Endothelial cell of hepatic sinusoid (primary cell): ENCODE measurements around the gene ZEB1.
"Not testable (repeated sequence)": the region's sequence is repeated elsewhere in the genome, so short reads cannot be mapped to it uniquely, and the experiment has no call there.

Source experiments
- in situ Hi-C: cut with HindIII; loops from 2 replicates; pipeline ENCODE4 v1.10.0; 2017; ENCODE audit warnings: low sequenced_read_pairs

The ZEB1 gene

DNA sequence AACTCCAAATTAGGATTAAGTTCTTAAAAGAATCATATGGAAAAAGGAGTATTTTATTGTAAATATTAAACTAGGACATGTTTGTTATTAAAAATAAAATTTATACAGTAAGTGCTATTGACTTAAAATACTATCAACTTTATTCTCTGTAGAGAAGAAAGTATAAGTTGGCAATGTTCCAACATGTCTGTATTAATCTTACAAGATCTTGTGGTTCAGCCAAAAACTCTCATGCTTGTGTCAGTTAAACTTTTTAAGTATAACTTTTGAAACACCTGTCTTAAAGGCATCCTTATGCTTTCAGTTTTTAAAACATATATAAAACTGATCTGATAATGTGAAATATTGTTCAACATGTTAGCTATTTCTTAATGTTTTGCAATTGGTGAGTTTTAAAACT lies 160.7 kb downstream of the ZEB1 start:
- in situ Hi-C loops: no loop called here

- in situ Hi-C loops: no loop called here
Observed at GRCh38 chr10:31483546-31483945, 164.5 kb downstream of the ZEB1 start.

DNA sequence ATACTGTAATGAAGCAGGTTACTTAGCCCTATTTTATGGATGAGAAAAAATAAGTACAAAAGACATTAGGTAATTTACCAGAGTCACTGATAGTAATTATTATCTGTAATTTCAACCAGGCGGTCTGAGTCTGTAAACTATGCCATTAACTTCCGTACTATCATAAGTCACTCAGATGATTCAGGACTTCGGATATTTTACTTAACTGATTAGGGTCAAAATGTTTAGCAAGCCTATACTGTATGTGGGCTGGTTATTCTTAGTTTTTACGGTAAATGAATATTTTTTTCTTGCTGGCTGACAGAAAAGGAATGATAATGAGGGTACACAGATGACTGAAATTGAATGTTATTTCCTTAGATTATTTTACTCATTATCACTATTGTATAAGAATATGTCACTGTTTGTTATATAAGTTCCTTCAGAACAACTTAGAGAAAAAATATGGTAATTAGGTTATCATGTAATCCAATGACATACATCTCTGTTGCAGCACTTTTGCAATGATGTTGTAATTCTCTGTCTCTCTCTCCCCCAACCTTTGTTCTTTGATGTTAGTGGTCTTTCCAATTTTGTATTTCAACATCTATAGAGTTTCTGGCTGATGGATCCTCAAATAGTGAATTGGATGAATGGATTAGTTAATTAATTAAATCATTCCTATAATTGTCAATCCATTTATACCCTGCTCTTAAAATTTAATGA lies 165.6 kb downstream of the ZEB1 start:
- in situ Hi-C loops: no loop called here

GRCh38 chr10:31490858-31491504 lies 172.0 kb downstream of the ZEB1 start:
- in situ Hi-C loops: no loop called here

- in situ Hi-C loops: no loop called here
Observed at GRCh38 chr10:31507427-31507826, 188.4 kb downstream of the ZEB1 start.

DNA sequence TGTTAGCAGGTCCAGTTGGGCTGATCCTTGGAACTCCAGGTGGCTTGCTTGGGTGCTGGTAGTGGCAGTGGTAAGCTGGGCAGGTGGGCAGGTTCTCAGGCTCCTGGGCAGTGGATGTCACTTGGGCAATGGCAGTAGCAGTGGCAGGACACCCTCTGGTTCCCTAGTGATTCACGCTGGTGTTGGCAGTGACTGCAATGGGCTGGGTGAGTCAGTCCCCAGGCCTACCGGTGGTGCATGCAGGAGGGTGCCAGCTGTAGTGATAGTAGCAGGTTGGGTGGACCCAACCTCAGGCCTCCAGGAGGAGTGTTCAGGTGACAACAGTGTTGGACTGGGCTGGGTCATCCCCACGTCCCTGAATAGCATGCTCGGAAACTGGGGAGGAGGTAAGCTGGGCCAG lies 189.2 kb downstream of the ZEB1 start:
- in situ Hi-C loops: no loop called here

- in situ Hi-C loops: no loop called here
Observed at GRCh38 chr10:31508882-31509281, 189.9 kb downstream of the ZEB1 start.

DNA sequence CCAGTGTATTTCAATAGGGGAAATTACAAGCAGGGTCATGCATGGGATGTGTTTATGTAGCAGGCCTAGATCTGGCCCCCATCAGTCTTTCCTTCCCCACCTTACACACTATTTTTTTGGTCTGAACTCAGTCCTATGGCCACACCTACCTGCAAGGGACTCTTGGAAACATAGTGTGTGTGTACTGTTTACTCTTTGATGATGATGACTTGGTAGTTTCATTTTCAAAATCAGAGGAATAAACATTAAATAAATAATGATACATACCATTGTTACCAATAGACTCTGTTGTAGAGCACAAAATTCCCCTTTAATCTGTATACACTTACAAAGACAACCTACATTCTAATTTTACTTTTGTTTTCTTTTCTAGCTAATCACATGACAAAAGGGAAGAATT lies 191.0 kb downstream of the ZEB1 start:
- in situ Hi-C loops: no loop called here

DNA sequence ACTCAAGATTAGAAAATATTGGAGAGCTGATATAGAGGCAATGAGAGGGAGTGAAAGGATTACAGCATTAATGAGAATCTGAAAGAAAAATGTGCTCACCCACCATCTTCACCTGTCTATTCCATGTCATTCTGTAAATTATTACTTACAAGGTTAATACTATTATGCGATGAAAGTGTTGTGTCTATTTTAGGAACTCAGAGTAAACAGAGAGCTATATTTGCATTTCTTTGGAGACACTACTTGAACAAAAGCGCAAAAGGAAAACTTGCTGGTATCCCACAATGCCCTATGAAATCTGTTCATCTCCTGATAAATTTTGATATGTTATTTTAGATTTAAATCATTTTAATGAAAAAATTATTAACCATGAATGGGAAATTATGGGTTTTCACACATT lies 196.1 kb downstream of the ZEB1 start:
- in situ Hi-C loops: no loop called here

- in situ Hi-C loops: no loop called here
Observed at GRCh38 chr10:31515819-31516402, 196.9 kb downstream of the ZEB1 start.

GRCh38 chr10:31520986-31521831 lies 202.2 kb downstream of the ZEB1 start:
- in situ Hi-C loops: no loop called here

GRCh38 chr10:31522820-31523219 lies 203.8 kb downstream of the ZEB1 start:
- in situ Hi-C loops: no loop called here

DNA sequence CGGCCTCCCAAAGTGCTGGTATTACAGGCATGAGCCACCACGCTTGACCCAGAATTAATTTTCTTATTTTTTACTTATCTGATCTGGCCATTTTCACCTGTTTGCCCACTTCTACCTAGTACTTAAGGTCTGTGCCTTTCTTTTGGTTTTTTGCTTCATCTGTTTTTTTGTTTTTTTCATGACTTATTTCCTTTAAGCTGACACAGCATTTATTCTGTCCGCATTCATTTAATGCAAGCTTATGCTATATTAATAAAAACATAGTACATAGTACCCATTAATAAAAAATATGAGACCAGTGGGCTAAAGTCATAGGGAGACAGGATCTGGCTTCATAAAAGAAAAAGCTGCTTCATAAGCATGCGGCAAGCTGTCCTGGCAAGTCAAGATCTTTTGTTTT lies 205.4 kb downstream of the ZEB1 start:
- in situ Hi-C loops: no loop called here

DNA sequence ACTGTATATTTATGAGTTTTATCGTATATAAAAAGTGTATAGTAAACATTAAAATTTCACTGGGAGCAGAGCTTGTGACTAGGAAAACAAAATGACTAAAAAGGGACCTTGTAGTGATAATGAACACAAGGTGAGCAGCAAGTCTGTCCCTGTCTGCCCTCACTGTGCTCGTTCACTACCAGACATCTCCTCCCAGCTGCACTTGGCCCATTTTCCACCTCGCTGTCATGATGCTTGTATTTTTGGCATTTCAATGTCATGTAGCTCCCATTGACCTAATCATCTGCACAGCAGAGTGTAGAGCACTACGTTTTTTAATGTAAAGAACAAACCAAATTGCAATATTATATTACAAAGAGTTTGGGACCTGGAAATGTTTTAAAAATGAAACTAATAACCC lies 207.2 kb downstream of the ZEB1 start:
- in situ Hi-C loops: no loop called here

GRCh38 chr10:31526681-31527080 lies 207.7 kb downstream of the ZEB1 start:
- in situ Hi-C loops: no loop called here

DNA sequence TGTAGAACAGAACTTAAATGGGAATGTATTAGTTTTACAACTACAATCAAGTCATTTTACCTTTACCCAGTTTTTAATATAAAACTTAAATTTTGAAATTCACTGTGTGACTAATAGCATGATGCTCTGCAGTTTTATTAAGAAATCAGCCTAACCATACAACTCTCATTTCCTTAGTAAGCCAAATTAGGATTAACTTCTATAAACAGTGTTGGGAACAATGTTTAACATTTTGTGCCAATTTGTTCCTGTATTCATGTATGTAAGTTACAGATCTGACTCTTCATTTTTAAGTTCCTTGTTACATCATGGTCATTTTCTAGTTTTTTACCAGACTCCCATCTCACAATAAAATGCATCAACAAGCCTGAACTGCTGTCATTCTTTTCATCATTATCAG lies 209.8 kb downstream of the ZEB1 start:
- in situ Hi-C loops: no loop called here

- in situ Hi-C loops: no loop called here
Observed at GRCh38 chr10:31536302-31536701, 217.3 kb downstream of the ZEB1 start.

GRCh38 chr10:31549896-31550295 lies 230.9 kb downstream of the ZEB1 start:
- in situ Hi-C loops: no loop called here

- in situ Hi-C loops: no loop called here
Observed at GRCh38 chr10:31554556-31554955, 235.5 kb downstream of the ZEB1 start.

GRCh38 chr10:31557854-31558253 lies 238.8 kb downstream of the ZEB1 start:
- in situ Hi-C loops: no loop called here

GRCh38 chr10:31568252-31568861 lies 249.3 kb downstream of the ZEB1 start:
- in situ Hi-C loops: not testable (repeated sequence)
